GM19438 (cell line): ENCODE measurements around the gene HOXC10.

Experiments
- ATAC-seq: cut with Tn5 transposase; IDR thresholded peaks from one replicate; pipeline ENCODE4 v1.9.1; 2021; ENCODE audit warnings: low read depth; ENCODE audit not compliant: unreplicated experiment

Gene HOXC10

DNA sequence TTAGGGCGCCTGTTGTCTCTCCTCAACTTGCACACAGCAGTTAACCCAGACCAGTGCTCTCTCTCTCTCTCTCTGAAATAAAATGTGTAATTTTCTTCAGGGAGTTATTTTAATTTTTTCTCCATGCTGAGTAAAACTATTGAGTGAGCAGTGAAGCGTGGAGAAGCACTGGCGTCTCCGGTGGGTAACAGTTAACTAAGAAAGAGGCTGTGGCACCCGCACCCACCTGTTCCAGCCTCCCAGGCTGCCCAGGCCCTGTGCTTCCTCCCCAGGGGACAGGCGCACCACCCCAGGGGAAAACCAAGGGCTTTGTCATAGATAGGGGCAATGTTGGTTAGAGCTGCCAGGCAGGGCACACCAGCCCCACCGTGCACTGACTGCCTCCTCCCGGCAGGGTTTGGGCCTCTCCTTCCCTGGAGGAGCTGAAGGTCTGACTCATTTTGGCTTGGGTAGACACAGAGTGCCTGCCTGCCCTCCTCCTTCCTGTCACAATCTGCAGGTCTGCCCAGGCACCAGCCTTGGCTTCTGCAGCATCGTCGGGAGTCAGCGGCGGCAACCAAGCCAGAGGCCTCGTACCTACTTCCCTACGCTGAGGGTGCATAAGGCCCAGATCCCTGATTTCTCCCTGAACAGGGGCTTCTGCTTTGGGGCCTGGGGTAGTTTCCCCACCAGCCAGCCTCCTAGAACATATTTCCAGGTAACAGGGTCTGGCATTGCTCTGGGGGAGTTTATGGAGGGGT lies 51.8 kb downstream of the HOXC10 start:
- no peak for ATAC-seq

- ATAC-seq: no peak
These were observed 52.7 kb downstream of the HOXC10 start for GRCh38 chr12:54037360-54038283.

GRCh38 chr12:54038284-54038870 lies 53.4 kb downstream of the HOXC10 start:
- ATAC-seq: no peak

DNA sequence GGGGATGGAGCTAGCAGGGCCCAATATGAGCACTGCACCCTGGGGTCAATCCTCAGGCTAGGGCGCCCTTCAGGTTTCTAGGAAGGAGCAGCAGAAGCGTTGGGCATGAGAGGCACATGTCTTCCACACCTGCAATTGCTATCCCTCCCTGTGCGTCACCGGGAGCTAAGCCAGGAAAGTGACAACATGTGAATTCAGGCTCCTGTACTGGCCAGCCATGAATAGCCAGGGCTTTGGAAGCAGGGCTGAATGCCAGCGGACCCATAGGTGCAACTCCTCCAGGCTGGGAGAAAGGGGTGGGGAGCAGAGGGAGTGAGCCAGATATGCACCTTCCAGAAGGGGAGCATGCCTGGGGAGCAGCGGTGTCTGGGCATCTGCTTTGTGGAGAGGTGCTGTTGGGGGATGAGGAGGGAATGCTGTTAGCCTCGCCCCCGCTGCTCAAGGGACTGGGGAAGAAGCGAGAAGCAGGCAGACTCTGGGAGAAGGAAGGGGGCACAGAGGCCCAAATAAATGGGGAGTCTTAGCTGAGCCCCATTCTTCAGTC lies 54.0 kb downstream of the HOXC10 start:
- no peak for ATAC-seq

DNA sequence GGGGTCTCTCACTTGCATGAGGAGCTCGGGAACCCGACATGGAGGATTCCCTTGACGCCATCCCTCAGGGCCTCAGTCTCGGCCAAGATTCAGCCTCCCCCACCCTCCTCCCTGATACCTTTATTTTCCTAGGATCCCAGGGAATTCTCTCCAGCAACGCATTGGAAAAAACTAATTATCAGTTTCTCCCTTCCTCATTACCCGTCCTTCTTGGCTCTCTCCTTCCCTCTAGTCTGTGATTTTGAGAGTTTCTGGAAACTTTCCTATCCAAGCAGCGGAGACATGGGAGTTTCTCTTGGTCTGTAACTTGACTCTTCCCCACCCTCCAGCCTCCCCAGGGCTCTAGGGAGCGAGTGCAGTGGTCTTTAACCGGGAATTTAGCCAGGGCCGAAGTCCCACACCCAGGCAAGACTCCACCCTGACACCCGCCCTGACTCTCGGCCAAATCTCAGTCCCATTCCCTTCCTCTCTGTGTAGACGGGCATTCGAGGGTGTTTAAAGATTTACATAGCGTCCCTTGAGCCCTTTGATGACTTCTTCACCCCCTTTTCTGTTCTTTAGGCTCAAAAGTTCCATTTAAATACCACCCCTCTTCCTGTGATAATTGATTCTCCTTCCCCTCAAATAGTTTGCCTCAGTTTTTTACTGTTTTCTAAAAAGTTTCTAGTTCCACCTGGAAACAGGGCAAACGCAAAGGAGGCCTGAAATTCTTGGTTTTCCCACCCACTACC lies 54.6 kb downstream of the HOXC10 start:
- ATAC-seq: no peak
